ENCODE data around the gene OR4C6. TPM values are rescaled to one million over a fixed set of nuclear protein-coding genes. Genes with fewer than 3 reads are reported as not detected.

Gene OR4C6
- total RNA-seq, 3 donors from 2014 or later = not detected

- no peak for DNase-seq
- Histone ChIP-seq H3K4me1 (ENCODE audit: low read depth) (no peaks in the 10 kb centered on the region), H3K36me3 (ENCODE audit: low read depth) (no peaks in the 10 kb centered on the region), H3K4me3 (no peak overlapping the region), H3K9me3 (peaks cover 33% of the 10 kb centered on the region)
- intact Hi-C loops (cut with DNase I, micrococcal nuclease) = no loop called here
- TF ChIP-seq, protein P1, sequence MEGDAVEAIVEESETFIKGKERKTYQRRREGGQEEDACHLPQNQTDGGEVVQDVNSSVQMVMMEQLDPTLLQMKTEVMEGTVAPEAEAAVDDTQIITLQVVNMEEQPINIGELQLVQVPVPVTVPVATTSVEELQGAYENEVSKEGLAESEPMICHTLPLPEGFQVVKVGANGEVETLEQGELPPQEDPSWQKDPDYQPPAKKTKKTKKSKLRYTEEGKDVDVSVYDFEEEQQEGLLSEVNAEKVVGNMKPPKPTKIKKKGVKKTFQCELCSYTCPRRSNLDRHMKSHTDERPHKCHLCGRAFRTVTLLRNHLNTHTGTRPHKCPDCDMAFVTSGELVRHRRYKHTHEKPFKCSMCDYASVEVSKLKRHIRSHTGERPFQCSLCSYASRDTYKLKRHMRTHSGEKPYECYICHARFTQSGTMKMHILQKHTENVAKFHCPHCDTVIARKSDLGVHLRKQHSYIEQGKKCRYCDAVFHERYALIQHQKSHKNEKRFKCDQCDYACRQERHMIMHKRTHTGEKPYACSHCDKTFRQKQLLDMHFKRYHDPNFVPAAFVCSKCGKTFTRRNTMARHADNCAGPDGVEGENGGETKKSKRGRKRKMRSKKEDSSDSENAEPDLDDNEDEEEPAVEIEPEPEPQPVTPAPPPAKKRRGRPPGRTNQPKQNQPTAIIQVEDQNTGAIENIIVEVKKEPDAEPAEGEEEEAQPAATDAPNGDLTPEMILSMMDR (IDR thresholded peaks at IDR 0.05) = no peak
- no peak for ATAC-seq
Observed at GRCh38 chr11:55658031-55658573, 3.9 kb upstream of the OR4C6 start.

DNA sequence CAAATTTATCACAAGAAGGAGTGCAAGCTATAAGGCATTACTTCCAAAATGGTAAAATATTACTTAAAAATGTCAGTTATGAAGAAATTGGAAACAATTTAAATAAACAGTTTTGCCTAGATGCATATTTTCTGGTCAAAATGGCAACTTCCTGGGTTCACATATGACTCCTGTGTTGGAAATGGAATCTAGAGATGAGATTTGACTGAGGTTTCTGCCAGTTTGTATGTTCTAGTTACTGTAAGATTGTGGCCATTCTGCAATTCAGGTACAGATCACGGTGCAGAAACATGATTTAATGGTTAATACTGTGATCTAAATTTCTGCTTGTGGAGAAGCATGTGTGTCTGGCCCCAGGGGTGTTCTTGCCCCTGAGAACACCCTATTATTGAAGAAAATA is 3.4 kb upstream of the OR4C6 start:
- H3K4me1 ChIP-seq (ENCODE audit: low read depth) = no peaks in the 10 kb centered on the region
- DNase-seq = no peak
- ATAC-seq = no peak
- intact Hi-C loops (cut with DNase I, micrococcal nuclease) = no loop called here
- H3K36me3 ChIP-seq (ENCODE audit: low read depth) = no peaks in the 10 kb centered on the region
- TF ChIP-seq, protein P1 (IDR thresholded peaks at IDR 0.05) = no peak
- peaks cover 28% of the 10 kb centered on the region for H3K9me3 ChIP-seq
- no peak overlapping the region for H3K4me3 ChIP-seq

GRCh38 chr11:55669376-55669775 is 7.4 kb downstream of the OR4C6 start:
- intact Hi-C loops (cut with DNase I, micrococcal nuclease) = no loop called here
- H3K4me1 ChIP-seq (ENCODE audit: low read depth) = no peaks in the 10 kb centered on the region
- H3K36me3 ChIP-seq (ENCODE audit: low read depth) = no peaks in the 10 kb centered on the region
- no peak for DNase-seq
- peaks cover 33% of the 10 kb centered on the region for H3K9me3 ChIP-seq
- TF ChIP-seq, protein P1 (IDR thresholded peaks at IDR 0.05) = no peak
- no peak overlapping the region for H3K4me3 ChIP-seq
- no peak for ATAC-seq

DNA sequence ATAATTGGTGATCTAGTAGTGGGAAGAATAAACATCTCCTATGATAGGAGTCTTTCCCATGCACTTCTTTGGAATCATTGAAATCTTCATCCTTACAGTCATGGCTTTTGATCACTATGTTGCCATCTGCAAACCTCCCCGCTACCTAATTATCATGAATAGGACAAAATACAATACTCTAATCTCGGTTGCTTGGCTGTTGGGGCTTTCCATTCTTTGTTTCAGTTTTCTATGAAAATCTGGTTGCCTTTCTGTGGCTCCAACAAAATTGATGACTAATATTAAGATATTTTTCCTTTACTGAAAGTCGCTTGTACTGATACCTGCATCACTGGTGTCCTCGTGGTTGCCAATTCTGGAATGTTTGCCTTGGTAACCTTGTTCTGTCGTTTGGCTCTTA is 11.9 kb downstream of the OR4C6 start:
- no peak for ATAC-seq
- H3K4me1 ChIP-seq (ENCODE audit: low read depth) = no peaks in the 10 kb centered on the region
- no peak overlapping the region for H3K4me3 ChIP-seq
- no peaks in the 10 kb centered on the region for H3K36me3 ChIP-seq (ENCODE audit: low read depth)
- TF ChIP-seq, protein P1 (IDR thresholded peaks at IDR 0.05) = no peak
- H3K9me3 ChIP-seq = peaks cover 18% of the 10 kb centered on the region
- intact Hi-C loops (cut with DNase I, micrococcal nuclease) = no loop called here
- no peak for DNase-seq

- intact Hi-C loops (cut with DNase I, micrococcal nuclease) = no loop called here
- ATAC-seq = no peak
- TF ChIP-seq, protein P1 (IDR thresholded peaks at IDR 0.05) = no peak
- no peak overlapping the region for H3K4me3 ChIP-seq
- peaks cover 33% of the 10 kb centered on the region for H3K9me3 ChIP-seq
- DNase-seq = no peak
- no peaks in the 10 kb centered on the region for H3K36me3 ChIP-seq (ENCODE audit: low read depth)
- no peaks in the 10 kb centered on the region for H3K4me1 ChIP-seq (ENCODE audit: low read depth)
Observed at GRCh38 chr11:55697817-55698216, 35.8 kb downstream of the OR4C6 start.

- no peak for DNase-seq
- Histone ChIP-seq H3K36me3 (ENCODE audit: low read depth) (no peaks in the 10 kb centered on the region), H3K9me3 (peaks cover 24% of the 10 kb centered on the region), H3K4me3 (no peak overlapping the region), H3K4me1 (ENCODE audit: low read depth) (no peaks in the 10 kb centered on the region)
- intact Hi-C loops (cut with DNase I, micrococcal nuclease) = no loop called here
- TF ChIP-seq, protein P1 (IDR thresholded peaks at IDR 0.05) = no peak
- no peak for ATAC-seq
Observed at GRCh38 chr11:55701429-55701828, 39.4 kb downstream of the OR4C6 start.

All from mucosa of descending colon (tissue), 3 donors.